Vagina (tissue), 2 donors: ENCODE measurements around the gene SUSD1. TPM values are rescaled to one million over a fixed set of nuclear protein-coding genes. Genes with fewer than 3 reads are reported as not detected.

ENCODE experiments used
- DNase-seq, 2 donors: peaks; one replicate each; pipeline ENCODE4 v3.0.0-alpha.2; 2017; ENCODE audit errors: extremely low spot score in 2 of 2
- H3K27ac ChIP-seq: fragments of 200-600 bp; sonication (generic); one replicate; pipeline ENCODE4 v1.5.1; 2019
- H3K27me3 ChIP-seq: fragments of 200-600 bp; sonication (generic); one replicate; pipeline ENCODE4 v1.5.1; 2019
- H3K36me3 ChIP-seq, 2 donors: fragments of 200-600 bp; sonication (generic); one replicate each; pipeline ENCODE4 v1.5.1; 2017 to 2019
- H3K4me1 ChIP-seq: fragments of 200-600 bp; sonication (generic); one replicate; pipeline ENCODE4 v1.5.1; 2019
- H3K4me3 ChIP-seq, 2 donors: fragments of 200-600 bp; sonication (generic); 1 replicate in 1 of 2; 2 replicates in 1 of 2; pipeline ENCODE4 v1.5.1; 2016 to 2019
- H3K9me3 ChIP-seq: fragments of 200-600 bp; sonication (generic); one replicate; pipeline ENCODE4 v1.5.1; 2019
- CTCF ChIP-seq, 3 experiments: fragments of 450-650 bp in 2 of 3; fragments of 200-600 bp in 1 of 3; sonication (generic) in 1 of 3; IDR thresholded peaks; one replicate each; pipeline ENCODE4 v1.5.1; 2017 to 2019; ENCODE audit warnings: antibody characterized with exemption in 3 of 3, mild to moderate bottlenecking in 2 of 3, moderate library complexity in 2 of 3
- POLR2A ChIP-seq, 2 donors: fragments of 450-650 bp; IDR thresholded peaks; one replicate each; pipeline ENCODE4 v1.6.1; 2017; ENCODE audit warnings: antibody characterized with exemption in 2 of 2, mild to moderate bottlenecking in 2 of 2, moderate library complexity in 2 of 2
- POLR2AphosphoS5 ChIP-seq, 2 donors: sonication (generic); formaldehyde crosslinking; IDR thresholded peaks; one replicate each; pipeline ENCODE4 v1.9.0; 2017; ENCODE audit warnings: antibody characterized with exemption in 2 of 2, mild to moderate bottlenecking in 2 of 2, low read depth in 1 of 2; ENCODE audit not compliant: insufficient read depth in 1 of 2
- intact Hi-C: fragments of 100-400 bp; cut with DNase I; formaldehyde crosslinking; loops from one replicate; pipeline ENCODE4 v1.15.1; 2023
- total RNA-seq: library from RNA; depleted of rRNA; stranded (reverse); fragments of >200 nt; gene quantifications from one replicate; pipeline ENCODE4 v1.2.3, GENCODE V29; 2016

SUSD1 gene
- total RNA-seq, 1 donor from 2014 or later = 10.8 TPM

GRCh38 chr9:112049811-112050516 lies 125.1 kb downstream of the SUSD1 start:
- peaks cover 28% of the 10 kb centered on the region for H3K4me1 ChIP-seq
- TF ChIP-seq POLR2AphosphoS5 (IDR thresholded peaks at IDR 0.05; ENCODE audit: insufficient read depth in 1 of 2, low read depth in 1 of 2) (no peak), POLR2A (IDR thresholded peaks at IDR 0.05) (no peak), CTCF (IDR thresholded peaks at IDR 0.05) (no peak)
- H3K27me3 ChIP-seq = no peaks in the 10 kb centered on the region
- intact Hi-C loops = no loop called here
- DNase-seq = no peak
- H3K4me3 ChIP-seq = no peak overlapping the region
- H3K36me3 ChIP-seq = no peaks in the 10 kb centered on the region
- no peaks in the 10 kb centered on the region for H3K9me3 ChIP-seq
- peak overlapping the region; percentile 17 for H3K27ac ChIP-seq

- DNase-seq = no peak
- H3K27me3 ChIP-seq = no peaks in the 10 kb centered on the region
- intact Hi-C loops = no loop called here
- no peak overlapping the region for H3K4me3 ChIP-seq
- no peaks in the 10 kb centered on the region for H3K36me3 ChIP-seq
- no peak overlapping the region for H3K27ac ChIP-seq
- TF ChIP-seq POLR2AphosphoS5 (IDR thresholded peaks at IDR 0.05; ENCODE audit: insufficient read depth in 1 of 2, low read depth in 1 of 2) = no peak
- TF ChIP-seq CTCF (IDR thresholded peaks at IDR 0.05) = no peak
- no peaks in the 10 kb centered on the region for H3K9me3 ChIP-seq
- peaks cover 28% of the 10 kb centered on the region for H3K4me1 ChIP-seq
These were observed 126.0 kb downstream of the SUSD1 start for GRCh38 chr9:112048924-112049691.

- no peak for TF ChIP-seq POLR2AphosphoS5 (IDR thresholded peaks at IDR 0.05; ENCODE audit: insufficient read depth in 1 of 2, low read depth in 1 of 2)
- TF ChIP-seq CTCF (IDR thresholded peaks at IDR 0.05) = no peak
- TF ChIP-seq POLR2A (IDR thresholded peaks at IDR 0.05) = no peak
- Histone ChIP-seq H3K9me3 (no peaks in the 10 kb centered on the region), H3K4me1 (peaks cover 28% of the 10 kb centered on the region), H3K27me3 (no peaks in the 10 kb centered on the region), H3K27ac (no peak overlapping the region), H3K4me3 (no peak overlapping the region), H3K36me3 (no peaks in the 10 kb centered on the region)
- no peak for DNase-seq
- intact Hi-C loops = no loop called here
These were observed 127.5 kb downstream of the SUSD1 start for GRCh38 chr9:112047538-112048066.

GRCh38 chr9:112046181-112046580 lies 128.9 kb downstream of the SUSD1 start:
- Histone ChIP-seq H3K4me3 (no peak overlapping the region), H3K36me3 (no peaks in the 10 kb centered on the region), H3K27me3 (no peaks in the 10 kb centered on the region), H3K4me1 (peaks cover 28% of the 10 kb centered on the region), H3K27ac (no peak overlapping the region), H3K9me3 (no peaks in the 10 kb centered on the region)
- no peak for TF ChIP-seq POLR2AphosphoS5 (IDR thresholded peaks at IDR 0.05; ENCODE audit: insufficient read depth in 1 of 2, low read depth in 1 of 2)
- TF ChIP-seq CTCF (IDR thresholded peaks at IDR 0.05) = no peak
- no peak for TF ChIP-seq POLR2A (IDR thresholded peaks at IDR 0.05)
- intact Hi-C loops = no loop called here
- DNase-seq = no peak

- no peak for DNase-seq
- Histone ChIP-seq H3K9me3 (no peaks in the 10 kb centered on the region), H3K27me3 (no peaks in the 10 kb centered on the region), H3K4me1 (peaks cover 15% of the 10 kb centered on the region), H3K27ac (no peak overlapping the region), H3K4me3 (no peak overlapping the region), H3K36me3 (no peaks in the 10 kb centered on the region)
- intact Hi-C loops = no loop called here
- TF ChIP-seq CTCF (IDR thresholded peaks at IDR 0.05) (no peak), POLR2A (IDR thresholded peaks at IDR 0.05) (no peak), POLR2AphosphoS5 (IDR thresholded peaks at IDR 0.05; ENCODE audit: insufficient read depth in 1 of 2, low read depth in 1 of 2) (no peak)
These were observed 130.2 kb downstream of the SUSD1 start for GRCh38 chr9:112044881-112045280.
